Hepatocyte (in vitro differentiated cells): ENCODE data around the gene PLXDC1. TPM values are rescaled to one million over a fixed set of nuclear protein-coding genes. Genes with fewer than 3 reads are reported as not detected.

Experiments used
- DNase-seq: peaks from one replicate; pipeline ENCODE4 v3.0.0-alpha.2; 2016; ENCODE audit warnings: low spot score
- H2AFZ ChIP-seq: fragments of 200-600 bp; sonication (generic); 2 replicates; pipeline ENCODE4 v1.6.0; 2016; ENCODE audit warnings: antibody characterized with exemption, mild to moderate bottlenecking
- H3K27ac ChIP-seq: fragments of 200-600 bp; sonication (generic); 2 replicates; pipeline ENCODE4 v1.5.1; 2016; ENCODE audit warnings: mild to moderate bottlenecking
- H3K27me3 ChIP-seq: fragments of 200-600 bp; sonication (generic); 2 replicates; pipeline ENCODE4 v1.6.1; 2016
- H3K36me3 ChIP-seq: fragments of 200-600 bp; sonication (generic); replicated peaks from 2 replicates; pipeline ENCODE4 v1.5.1; 2016; ENCODE audit warnings: low read depth; ENCODE audit not compliant: insufficient read depth
- H3K4me1 ChIP-seq: fragments of 200-600 bp; sonication (generic); 2 replicates; pipeline ENCODE4 v1.5.1; 2016; ENCODE audit warnings: mild to moderate bottlenecking, moderate library complexity; ENCODE audit not compliant: insufficient read depth
- H3K4me2 ChIP-seq: fragments of 200-600 bp; sonication (generic); 2 replicates; pipeline ENCODE4 v1.6.0; 2016
- H3K4me3 ChIP-seq: fragments of 200-600 bp; sonication (generic); 2 replicates; pipeline ENCODE4 v1.5.1; 2016; ENCODE audit warnings: mild to moderate bottlenecking
- H3K79me2 ChIP-seq: fragments of 200-600 bp; sonication (generic); 2 replicates; pipeline ENCODE4 v1.6.0; 2017; ENCODE audit warnings: mild to moderate bottlenecking
- H3K9me2 ChIP-seq: fragments of 200-600 bp; sonication (generic); replicated peaks from 2 replicates; pipeline ENCODE4 v1.6.0; 2017; ENCODE audit warnings: mild to moderate bottlenecking; ENCODE audit not compliant: insufficient read depth
- H3K9me3 ChIP-seq: fragments of 200-600 bp; sonication (generic); 2 replicates; pipeline ENCODE4 v1.5.1; 2016; ENCODE audit warnings: low read depth, mild to moderate bottlenecking
- H4K20me1 ChIP-seq: fragments of 200-600 bp; sonication (generic); 2 replicates; pipeline ENCODE4 v1.6.0; 2016; ENCODE audit warnings: mild to moderate bottlenecking; ENCODE audit not compliant: insufficient read depth, poor library complexity, severe bottlenecking
- CTCF ChIP-seq: fragments of 200-600 bp; sonication (generic); IDR thresholded peaks from 2 replicates; pipeline ENCODE4 v1.5.1; 2016; ENCODE audit warnings: antibody characterized with exemption, mild to moderate bottlenecking; ENCODE audit not compliant: poor library complexity
- EZH2 ChIP-seq: fragments of 200-600 bp; sonication (generic); IDR thresholded peaks from 2 replicates; pipeline ENCODE4 v1.6.1; 2016; ENCODE audit warnings: antibody characterized with exemption, mild to moderate bottlenecking, borderline replicate concordance
- EZH2phosphoT487 ChIP-seq: fragments of 200-600 bp; sonication (generic); IDR thresholded peaks from one replicate; pipeline ENCODE4 v1.6.1; 2018; ENCODE audit warnings: antibody characterized with exemption, mild to moderate bottlenecking, low read depth, moderate library complexity; ENCODE audit not compliant: unreplicated experiment, severe bottlenecking
- WGBS: methylation state at CpG from one replicate; pipeline ENCODE4 v1.1.6; 2016; ENCODE audit warnings: low lambda C conversion rate; ENCODE audit errors: missing lambda C conversion rate; 5-methylcytosine and 5-hydroxymethylcytosine counted together
- polyA plus RNA-seq: library from polyadenylated mRNA; unstranded; fragments of >200 nt; fragmentation: Nextera tagmentation; extraction: Ambion mirVana; gene quantifications from 2 replicates; pipeline ENCODE4 v1.2.1, GENCODE V29; 2016
- total RNA-seq: library from RNA; depleted of rRNA; stranded (reverse); fragments of >200 nt; gene quantifications from 2 replicates; pipeline ENCODE4 v1.2.3, GENCODE V29; 2014

Gene PLXDC1
- total and polyA plus RNA-seq, 2 experiments from 2014 or later: 3.9 to 4.1 TPM

- peak overlapping the region; percentile 52 for H3K27ac ChIP-seq
Measured at GRCh38 chr17:39178536-39178935, 27.1 kb upstream of the PLXDC1 start.

GRCh38 chr17:39177256-39177655 is 25.8 kb upstream of the PLXDC1 start:
- Histone ChIP-seq H3K27me3 (no peaks in the 10 kb centered on the region), H3K9me3 (no peaks in the 10 kb centered on the region), H3K4me2 (no peak overlapping the region), H3K9me2 (no peaks in the 10 kb centered on the region), H3K27ac (no peak overlapping the region), H3K79me2 (no peaks in the 10 kb centered on the region), H3K36me3 (no peaks in the 10 kb centered on the region), H2AFZ (no peak overlapping the region), H3K4me1 (no peaks in the 10 kb centered on the region), H4K20me1 (no peaks in the 10 kb centered on the region), H3K4me3 (no peak overlapping the region)
- TF ChIP-seq EZH2 (no peak), CTCF (no peak), EZH2phosphoT487 (no peak)
- 91% methylated on average over 12 of the region's 12 CpGs for WGBS
- DNase-seq: no peak

More at GRCh38 chr17:39178536-39178935, 27.1 kb upstream of the PLXDC1 start:
- Histone ChIP-seq H3K36me3 (no peaks in the 10 kb centered on the region), H3K4me3 (no peak overlapping the region), H3K9me2 (no peaks in the 10 kb centered on the region), H2AFZ (no peak overlapping the region), H3K4me1 (no peaks in the 10 kb centered on the region), H4K20me1 (no peaks in the 10 kb centered on the region), H3K4me2 (no peak overlapping the region), H3K9me3 (no peaks in the 10 kb centered on the region), H3K27me3 (no peaks in the 10 kb centered on the region), H3K79me2 (no peaks in the 10 kb centered on the region)
- WGBS: 65% methylated on average over 4 of the region's 4 CpGs
- DNase-seq: no peak
- TF ChIP-seq CTCF: no peak
- TF ChIP-seq EZH2: no peak
- TF ChIP-seq EZH2phosphoT487: no peak

- 84% methylated on average over 10 of the region's 10 CpGs for WGBS
- TF ChIP-seq EZH2phosphoT487: no peak
- Histone ChIP-seq H3K4me1 (no peaks in the 10 kb centered on the region), H3K27me3 (no peaks in the 10 kb centered on the region), H3K9me3 (no peaks in the 10 kb centered on the region), H3K36me3 (no peaks in the 10 kb centered on the region), H3K79me2 (no peaks in the 10 kb centered on the region), H4K20me1 (no peaks in the 10 kb centered on the region), H2AFZ (no peak overlapping the region), H3K4me2 (no peak overlapping the region), H3K27ac (no peak overlapping the region), H3K9me2 (no peaks in the 10 kb centered on the region), H3K4me3 (no peak overlapping the region)
- no peak for DNase-seq
Measured at GRCh38 chr17:39175695-39176093, 24.3 kb upstream of the PLXDC1 start.

GRCh38 chr17:39174920-39175694 is 23.7 kb upstream of the PLXDC1 start:
- WGBS: 75% methylated on average over 28 of the region's 35 CpGs
- Histone ChIP-seq H3K36me3 (no peaks in the 10 kb centered on the region), H3K9me3 (no peaks in the 10 kb centered on the region), H3K27ac (no peak overlapping the region), H4K20me1 (no peaks in the 10 kb centered on the region), H3K9me2 (no peaks in the 10 kb centered on the region), H3K4me2 (no peak overlapping the region), H3K4me3 (no peak overlapping the region), H2AFZ (no peak overlapping the region), H3K79me2 (no peaks in the 10 kb centered on the region), H3K4me1 (no peaks in the 10 kb centered on the region), H3K27me3 (no peaks in the 10 kb centered on the region)
- DNase-seq: peak; percentile 85
- no peak for TF ChIP-seq EZH2phosphoT487
- peak; percentile 74 for TF ChIP-seq CTCF
